IPS-18c (cell line): Measurements from ENCODE around the gene SPTBN2.

Source experiments
- H3K4me3 ChIP-seq: 2 replicates; pipeline ENCODE4 v1.7.0; 2013; ENCODE audit warnings: low read depth, mild to moderate bottlenecking, low read length, moderate library complexity; ENCODE audit not compliant: insufficient read depth
- H3K9me3 ChIP-seq: one replicate; pipeline ENCODE4 v1.6.1; 2013; ENCODE audit warnings: mild to moderate bottlenecking, low read length, moderate library complexity; ENCODE audit not compliant: control insufficient read depth, insufficient read depth

SPTBN2 gene

GRCh38 chr11:66728693-66729385, at the start of gene SPTBN2:
Gene SPTBN2, minus strand, starts transcription at chr11:66729216. Its CDS starts 7,976 bp downstream, at chr11:66721240.
- Histone ChIP-seq H3K4me3 (peak within 1 kb of the TSS; percentile 67), H3K9me3 (no peaks in the 10 kb centered on the region)

- H3K4me3 ChIP-seq: no peak overlapping the region
- no peaks in the 10 kb centered on the region for H3K9me3 ChIP-seq
These were observed 39.8 kb upstream of the SPTBN2 start for GRCh38 chr11:66768818-66769217.

GRCh38 chr11:66768088-66768521, 39.1 kb upstream of the SPTBN2 start:
- H3K9me3 ChIP-seq: no peaks in the 10 kb centered on the region
- H3K4me3 ChIP-seq: no peak overlapping the region

DNA sequence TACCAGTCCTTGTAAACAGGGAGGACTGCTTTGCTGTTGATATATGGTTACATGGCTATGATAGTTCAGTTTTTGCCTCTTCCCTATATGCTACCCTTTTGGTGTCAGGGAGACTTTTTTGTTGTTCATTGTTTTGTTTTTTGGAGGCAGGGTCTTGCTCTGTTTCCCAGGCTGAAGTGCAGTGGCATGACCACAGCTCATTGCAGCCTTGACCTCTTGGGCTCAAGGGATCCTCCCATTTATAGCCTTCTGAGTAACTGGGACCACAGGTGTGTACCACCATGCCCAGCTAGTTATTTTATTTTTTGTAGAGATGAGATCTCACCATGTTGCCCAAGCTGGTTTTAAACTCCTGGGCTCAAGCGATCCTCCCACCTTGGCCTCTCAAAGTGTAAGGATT, 38.6 kb upstream of the SPTBN2 start:
- H3K9me3 ChIP-seq: no peaks in the 10 kb centered on the region
- H3K4me3 ChIP-seq: no peak overlapping the region

- Histone ChIP-seq H3K9me3 (no peaks in the 10 kb centered on the region), H3K4me3 (no peak overlapping the region)
These were observed 37.7 kb upstream of the SPTBN2 start for GRCh38 chr11:66766681-66767080.

GRCh38 chr11:66762088-66762487, 33.1 kb upstream of the SPTBN2 start:
- H3K4me3 ChIP-seq: no peak overlapping the region
- no peaks in the 10 kb centered on the region for H3K9me3 ChIP-seq

DNA sequence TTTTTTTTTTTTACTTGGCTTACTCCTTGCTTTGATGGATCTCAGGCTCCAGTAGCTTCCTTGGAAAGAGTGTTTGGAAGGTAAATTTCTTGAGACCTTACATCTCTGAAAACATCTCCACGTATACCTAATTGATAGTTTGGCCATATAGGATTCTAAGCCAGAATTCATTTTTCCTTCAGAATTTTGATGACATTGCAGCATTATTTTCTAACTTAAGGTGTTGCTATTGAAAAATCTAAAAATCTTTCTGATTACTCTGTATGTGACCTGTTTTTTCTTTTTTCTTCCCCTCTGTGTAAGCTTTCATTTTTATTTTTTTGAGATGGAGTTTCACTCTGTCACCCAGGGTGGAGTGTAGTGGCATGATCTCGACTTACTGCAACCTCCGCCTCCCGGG, 23.1 kb upstream of the SPTBN2 start:
- no peaks in the 10 kb centered on the region for H3K9me3 ChIP-seq
- H3K4me3 ChIP-seq: no peak overlapping the region

DNA sequence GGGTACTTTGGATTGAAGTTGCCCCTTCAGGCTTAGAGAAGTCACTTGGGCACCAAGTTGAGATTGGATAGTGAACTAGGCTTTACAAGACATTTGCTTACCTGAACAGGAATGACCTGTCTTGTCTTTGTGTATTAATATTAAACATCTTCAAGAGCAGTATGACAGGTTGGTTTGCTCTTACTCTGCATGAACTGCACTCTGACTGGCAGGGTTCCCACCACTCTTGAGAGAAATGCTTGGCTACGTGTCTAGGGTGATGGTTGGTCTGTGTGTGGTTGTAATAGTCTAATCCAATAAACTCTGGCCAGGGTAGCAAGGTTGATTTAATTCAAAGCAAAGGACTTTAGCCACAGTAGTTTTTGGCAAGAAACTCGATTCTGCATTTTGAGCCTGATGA, 20.1 kb upstream of the SPTBN2 start:
- Histone ChIP-seq H3K9me3 (no peaks in the 10 kb centered on the region), H3K4me3 (no peak overlapping the region)

DNA sequence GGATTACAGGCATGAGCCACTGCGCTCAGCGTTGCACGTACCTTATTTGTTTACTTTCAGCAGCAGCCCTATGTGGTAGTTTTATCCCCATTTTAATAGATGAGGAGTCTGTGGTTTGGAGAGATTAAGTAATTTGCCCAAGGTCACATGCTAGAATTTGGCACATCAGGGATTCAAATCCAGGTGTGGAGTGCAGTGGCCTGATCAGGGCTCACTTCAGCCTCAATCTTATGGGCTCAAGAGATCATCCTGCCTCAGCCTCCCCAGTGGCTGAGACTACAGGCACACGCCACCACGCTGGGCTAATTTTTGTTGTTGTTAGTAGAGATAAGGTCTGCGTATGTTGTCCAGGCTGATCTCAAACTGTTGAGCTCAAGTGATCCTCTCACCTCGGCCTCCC, 18.5 kb upstream of the SPTBN2 start:
- H3K9me3 ChIP-seq: no peaks in the 10 kb centered on the region

DNA sequence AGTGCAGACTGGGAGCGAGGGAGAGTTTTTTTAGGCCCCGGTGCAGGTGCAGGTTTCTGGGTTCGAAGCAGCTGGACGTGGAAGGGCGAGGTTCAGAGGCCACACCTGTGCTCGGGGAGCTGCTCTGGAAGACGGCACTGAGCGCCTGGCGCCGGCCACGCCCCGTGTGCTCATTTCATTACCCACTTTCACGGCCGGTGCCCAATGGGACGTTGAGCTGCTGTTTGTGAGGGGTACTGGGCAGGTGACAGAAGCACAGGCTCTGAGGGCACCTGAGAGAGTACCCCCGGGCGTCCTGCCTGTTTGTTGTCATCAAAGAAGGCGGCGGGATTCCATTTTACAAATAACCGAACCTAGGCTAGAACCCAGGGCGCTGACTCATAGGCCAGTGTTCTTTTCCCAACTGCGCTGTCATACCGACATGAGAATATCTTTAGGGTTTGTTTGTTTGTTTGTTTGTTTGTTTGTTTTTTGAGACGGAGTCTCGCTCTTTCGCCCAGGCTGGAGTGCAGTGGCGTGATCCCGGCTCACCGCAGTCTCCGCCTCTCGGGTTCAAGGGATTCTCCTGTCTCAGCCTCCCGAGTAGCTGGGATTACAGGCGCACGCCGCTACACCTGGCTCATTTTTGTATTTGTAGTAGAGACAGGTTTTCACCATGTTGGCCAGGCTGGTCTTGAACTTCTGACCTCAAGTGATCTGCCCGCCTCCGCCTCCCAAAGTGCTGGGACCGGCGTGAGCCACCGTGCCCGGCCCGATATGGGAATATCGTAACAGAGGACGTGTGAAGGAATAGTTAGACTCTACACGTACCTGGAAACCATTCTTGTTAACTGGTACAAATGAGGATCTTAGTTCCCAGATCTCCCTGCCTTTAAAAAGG, 16.6 kb upstream of the SPTBN2 start:
- no peaks in the 10 kb centered on the region for H3K9me3 ChIP-seq
- peak overlapping the region; percentile 86 for H3K4me3 ChIP-seq

More for the DNA sequence above, 18.5 kb upstream of the SPTBN2 start:
- no peak overlapping the region for H3K4me3 ChIP-seq

- H3K9me3 ChIP-seq: no peaks in the 10 kb centered on the region
- H3K4me3 ChIP-seq: peak overlapping the region; percentile 86
These were observed 15.7 kb upstream of the SPTBN2 start for GRCh38 chr11:66744485-66745355.

DNA sequence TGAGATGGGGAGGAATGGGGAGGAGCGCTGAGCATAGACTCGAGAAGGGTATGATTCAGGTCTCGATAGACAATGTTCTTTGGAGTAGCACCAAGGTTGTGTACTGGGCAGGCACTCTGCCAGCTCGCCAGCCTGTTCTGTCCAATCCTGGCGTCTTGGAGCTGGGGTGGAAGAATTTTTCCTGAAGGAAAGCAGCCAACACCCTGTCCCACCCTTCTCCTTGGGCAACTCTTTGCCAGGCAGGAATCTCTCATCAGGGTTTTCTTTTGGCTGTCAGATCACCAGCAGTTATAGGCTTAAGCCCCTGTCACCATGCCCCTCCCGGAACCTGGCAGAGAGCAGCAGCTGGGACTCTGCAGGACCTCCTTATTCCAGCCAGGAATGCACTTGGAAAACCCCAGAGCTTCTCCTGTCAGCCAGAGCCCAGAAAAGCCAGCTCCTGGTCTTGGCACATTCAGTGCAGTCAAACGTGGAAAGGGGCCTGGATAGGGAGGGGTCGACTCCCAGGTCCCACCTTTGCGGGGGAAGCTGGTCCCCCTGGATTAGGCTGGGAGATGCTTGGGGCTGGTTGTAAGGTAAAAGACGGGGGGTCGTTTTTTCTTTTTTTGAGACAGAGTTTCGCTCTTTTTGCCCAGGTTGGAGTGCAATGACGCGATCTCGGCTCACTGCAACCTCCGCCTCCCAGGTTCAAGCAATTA, 14.4 kb upstream of the SPTBN2 start:
- Histone ChIP-seq H3K9me3 (no peaks in the 10 kb centered on the region), H3K4me3 (no peak overlapping the region; the same call in 1 of the 2 replicates)

DNA sequence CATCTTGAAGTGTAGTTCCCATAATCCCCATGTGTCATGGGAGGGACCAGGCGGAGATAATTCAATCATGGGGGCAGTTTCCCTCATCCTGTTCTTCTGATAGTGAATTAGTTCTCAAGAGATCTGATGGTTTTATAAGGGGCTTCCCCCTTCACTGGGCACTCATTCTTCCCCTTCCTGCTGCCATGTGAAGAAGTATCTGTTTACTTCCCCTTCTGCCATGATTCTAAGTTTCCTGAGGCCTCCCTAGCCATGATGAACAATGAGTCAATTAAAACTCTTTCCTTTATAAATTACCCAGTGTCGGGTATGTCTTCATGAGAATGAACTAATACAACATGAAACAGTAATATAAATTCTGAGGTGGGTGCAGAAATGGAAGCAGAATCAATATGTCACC, 12.1 kb upstream of the SPTBN2 start:
- no peaks in the 10 kb centered on the region for H3K9me3 ChIP-seq
- no peak overlapping the region for H3K4me3 ChIP-seq

- Histone ChIP-seq H3K4me3 (no peak overlapping the region), H3K9me3 (no peaks in the 10 kb centered on the region)
These were observed 11.0 kb upstream of the SPTBN2 start for GRCh38 chr11:66739983-66740382.

DNA sequence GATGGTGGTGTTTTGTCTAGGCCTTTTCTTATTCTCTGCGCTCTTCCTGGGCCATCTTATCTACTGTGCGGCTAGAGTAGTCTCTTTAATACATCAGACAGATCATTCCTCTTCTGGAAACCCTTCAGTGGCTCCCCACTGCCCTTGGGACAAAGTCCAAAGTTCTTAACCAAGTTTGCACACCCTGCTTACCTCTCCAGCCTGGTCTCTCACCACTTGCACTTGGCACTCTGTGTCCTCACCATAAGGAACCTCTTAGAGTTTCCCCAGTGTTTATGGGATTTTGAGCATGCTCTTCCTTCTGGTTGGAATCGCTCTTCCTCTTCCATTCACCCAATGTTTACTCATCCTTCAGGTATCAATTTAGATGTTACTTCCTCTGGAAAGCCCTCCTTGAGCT, 5.2 kb upstream of the SPTBN2 start:
- H3K4me3 ChIP-seq: no peak overlapping the region

GRCh38 chr11:66729447-66729846, 431 bp upstream of the SPTBN2 start:
- Histone ChIP-seq H3K9me3 (no peaks in the 10 kb centered on the region), H3K4me3 (0 out of 2 replicates have a peak overlapping the region, but pooled peaks have one; percentile 67)

More for the DNA sequence above, 5.2 kb upstream of the SPTBN2 start:
- H3K9me3 ChIP-seq: no peaks in the 10 kb centered on the region
